A549 (cell line): Measurements from ENCODE around the gene FER.

Experiments used
- CHD2 ChIP-seq: fragments of 150-350 bp; IDR thresholded peaks from 2 replicates; pipeline ENCODE4 v1.6.1; 2014; ENCODE audit warnings: low read length; ENCODE audit not compliant: partially characterized antibody
- JUN ChIP-seq, 2 experiments: fragments of >200 bp; sonication (Bioruptor Twin); formaldehyde crosslinking; IDR thresholded peaks; 2 replicates in 1 of 2; 3 replicates in 1 of 2; pipeline ENCODE4 v1.6.1; 2016 to 2017
- JUNB ChIP-seq: fragments of >200 bp; sonication (Bioruptor Twin); formaldehyde crosslinking; IDR thresholded peaks from 2 replicates; pipeline ENCODE4 v1.6.1; 2016
- RAD21 ChIP-seq, 2 experiments: fragments of >200 bp in 1 of 2; sonication (Bioruptor Twin) in 1 of 2; formaldehyde crosslinking in 1 of 2; IDR thresholded peaks in 1 of 2; conservative IDR thresholded peaks in 1 of 2; 2 replicates in 1 of 2; 3 replicates in 1 of 2; pipeline ENCODE4 v1.6.1; 2012 to 2018; ENCODE audit warnings: inconsistent platforms in 1 of 2

DNA sequence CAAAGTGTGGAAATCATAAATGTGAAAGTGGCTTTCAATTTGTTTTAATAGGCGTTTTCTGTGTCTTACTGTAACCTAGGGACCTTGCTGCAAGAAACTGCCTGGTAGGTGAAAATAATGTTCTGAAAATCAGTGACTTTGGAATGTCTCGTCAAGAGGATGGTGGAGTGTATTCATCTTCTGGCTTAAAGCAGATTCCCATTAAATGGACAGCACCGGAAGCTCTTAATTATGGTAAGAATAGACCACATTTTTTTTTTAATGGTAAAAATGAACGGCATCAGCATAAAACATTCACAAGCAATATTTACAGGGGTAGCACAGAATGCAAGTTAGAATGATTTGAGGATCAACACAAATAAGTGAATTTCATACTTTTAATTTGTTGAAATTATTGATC lies 433.0 kb downstream of the FER start:
- TF ChIP-seq RAD21 (conservative IDR thresholded peaks at IDR 0.05 in 1 of 2, IDR thresholded peaks at IDR 0.05 in 1 of 2) (no peak), JUN (IDR thresholded peaks at IDR 0.05) (no peak), JUNB (no peak), CHD2 (no peak)
